GM13977 (cell line): ENCODE measurements around the gene AHR.

Experiments used
- DNase-seq: peaks from one replicate; pipeline ENCODE4 v3.0.0; 2012; ENCODE audit warnings: low spot score
- in situ Hi-C: fragments of 300-500 bp; cut with MboI; formaldehyde crosslinking; loops from one replicate; pipeline ENCODE4 v1.12.0; 2022; ENCODE audit warnings: low sequenced_read_pairs, low pct_unique_long_range_greater_than_20kb, mixed read lengths, inconsistent platforms; ENCODE audit not compliant: unreplicated experiment
- TF ChIP-seq, protein P1 (sequence below): IDR thresholded peaks from 2 replicates; pipeline ENCODE4 v1.5.1; 2012; ENCODE audit warnings: mild to moderate bottlenecking, control low read depth; ENCODE audit not compliant: insufficient read depth; ENCODE audit errors: extremely low read depth, missing control alignments

The AHR gene

DNA sequence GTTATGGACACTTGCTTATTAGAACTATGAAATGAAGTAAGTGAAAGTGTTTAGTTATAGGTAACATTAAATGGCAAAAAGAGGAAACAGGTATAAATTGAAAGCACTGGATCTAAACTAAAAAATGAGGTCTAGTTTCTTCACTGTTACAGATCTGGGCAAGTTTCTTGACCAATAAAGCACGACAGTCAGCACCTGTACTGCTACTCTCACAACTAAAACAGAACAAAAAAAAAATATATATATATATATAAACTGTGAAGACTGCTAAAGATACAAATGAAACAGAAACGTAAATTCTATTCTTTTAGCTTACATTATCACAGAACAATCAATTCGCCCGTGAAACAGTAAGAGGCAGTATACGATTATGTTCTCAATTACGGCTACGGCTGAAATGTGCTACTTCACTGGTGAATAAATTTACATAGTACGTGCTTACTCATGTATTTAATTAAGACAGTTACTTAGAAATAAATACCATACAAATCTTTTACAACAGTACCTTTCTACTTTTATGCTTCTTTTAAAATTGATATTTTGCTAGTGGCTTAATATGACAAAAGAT is 4.2 kb downstream of the AHR start:
- in situ Hi-C loops: loop anchor here (5.0 to 25.0 kb wide), 2 partner anchors 235 to 315 kb away; no protein-coding TSS in a partner anchor
- TF ChIP-seq, protein P1, sequence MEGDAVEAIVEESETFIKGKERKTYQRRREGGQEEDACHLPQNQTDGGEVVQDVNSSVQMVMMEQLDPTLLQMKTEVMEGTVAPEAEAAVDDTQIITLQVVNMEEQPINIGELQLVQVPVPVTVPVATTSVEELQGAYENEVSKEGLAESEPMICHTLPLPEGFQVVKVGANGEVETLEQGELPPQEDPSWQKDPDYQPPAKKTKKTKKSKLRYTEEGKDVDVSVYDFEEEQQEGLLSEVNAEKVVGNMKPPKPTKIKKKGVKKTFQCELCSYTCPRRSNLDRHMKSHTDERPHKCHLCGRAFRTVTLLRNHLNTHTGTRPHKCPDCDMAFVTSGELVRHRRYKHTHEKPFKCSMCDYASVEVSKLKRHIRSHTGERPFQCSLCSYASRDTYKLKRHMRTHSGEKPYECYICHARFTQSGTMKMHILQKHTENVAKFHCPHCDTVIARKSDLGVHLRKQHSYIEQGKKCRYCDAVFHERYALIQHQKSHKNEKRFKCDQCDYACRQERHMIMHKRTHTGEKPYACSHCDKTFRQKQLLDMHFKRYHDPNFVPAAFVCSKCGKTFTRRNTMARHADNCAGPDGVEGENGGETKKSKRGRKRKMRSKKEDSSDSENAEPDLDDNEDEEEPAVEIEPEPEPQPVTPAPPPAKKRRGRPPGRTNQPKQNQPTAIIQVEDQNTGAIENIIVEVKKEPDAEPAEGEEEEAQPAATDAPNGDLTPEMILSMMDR: peak; percentile 50
- DNase-seq: peak; percentile 17

- DNase-seq: no peak
- TF ChIP-seq, protein P1: no peak
- in situ Hi-C loops: loop anchor here (5.0 to 25.0 kb wide), 2 partner anchors 232 to 318 kb away; no protein-coding TSS in a partner anchor
These were observed 6.5 kb downstream of the AHR start for GRCh38 chr7:17304926-17305325.

DNA sequence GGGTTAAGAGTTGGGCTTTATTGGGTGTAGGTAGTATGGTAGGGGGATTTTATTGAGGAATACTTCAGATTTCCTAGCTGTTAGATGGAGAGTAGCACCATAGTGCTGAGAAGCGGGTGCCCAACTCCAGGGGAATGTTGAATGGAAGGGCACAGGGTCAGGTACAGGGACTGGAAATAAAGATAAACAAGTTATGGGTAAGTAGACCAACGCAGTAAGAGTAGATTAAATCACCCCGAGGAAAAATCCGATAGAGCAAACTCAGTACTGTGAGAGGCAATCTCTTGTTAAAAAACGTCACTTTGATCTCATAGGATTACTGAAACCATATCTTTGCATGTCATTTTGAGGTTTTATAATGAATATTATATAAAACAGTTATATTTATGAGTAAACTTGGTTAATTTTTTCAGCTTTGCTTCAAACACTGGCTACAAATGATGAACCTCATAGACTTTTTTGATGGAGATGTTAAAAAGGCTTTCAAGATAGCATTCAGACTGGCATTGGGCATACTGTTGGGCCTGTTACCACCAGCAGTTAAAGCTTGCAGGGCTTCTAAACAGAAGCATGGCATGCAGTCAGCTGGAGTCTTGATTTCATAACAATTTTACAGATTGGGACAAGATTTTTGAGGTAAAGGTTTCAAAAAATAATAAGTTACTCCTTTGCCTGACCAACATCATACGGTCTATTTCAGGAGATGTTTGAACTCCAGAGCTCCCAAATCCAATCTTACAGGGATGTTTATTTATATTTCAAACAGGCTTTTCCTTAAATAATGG is 7.1 kb downstream of the AHR start:
- no peak for DNase-seq
- TF ChIP-seq, protein P1: no peak
- in situ Hi-C loops: loop anchor here (25.0 kb wide), 1 partner anchor 232 kb away; no protein-coding TSS in a partner anchor

DNA sequence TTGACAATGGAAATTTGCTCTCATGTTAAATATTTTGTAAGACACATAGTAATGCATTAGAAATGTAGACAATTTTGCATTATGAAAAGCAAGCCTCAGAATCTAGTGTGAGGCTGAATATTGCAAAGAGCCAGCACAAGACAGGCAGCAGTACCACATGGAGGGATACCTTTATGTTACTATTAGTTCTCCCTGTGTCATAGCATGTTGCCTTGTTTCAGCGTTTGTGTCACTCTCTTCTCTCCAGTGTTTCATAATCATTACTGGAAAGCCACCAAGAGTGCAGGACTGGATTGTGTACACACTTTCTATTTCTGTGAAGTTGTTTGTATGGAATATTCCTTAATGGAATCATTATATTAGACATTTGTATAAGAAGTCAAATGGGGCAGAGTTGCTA is 8.5 kb downstream of the AHR start:
- in situ Hi-C loops: loop anchor here (25.0 kb wide), 1 partner anchor 230 kb away; no protein-coding TSS in a partner anchor
- DNase-seq: no peak
- TF ChIP-seq, protein P1: no peak

DNA sequence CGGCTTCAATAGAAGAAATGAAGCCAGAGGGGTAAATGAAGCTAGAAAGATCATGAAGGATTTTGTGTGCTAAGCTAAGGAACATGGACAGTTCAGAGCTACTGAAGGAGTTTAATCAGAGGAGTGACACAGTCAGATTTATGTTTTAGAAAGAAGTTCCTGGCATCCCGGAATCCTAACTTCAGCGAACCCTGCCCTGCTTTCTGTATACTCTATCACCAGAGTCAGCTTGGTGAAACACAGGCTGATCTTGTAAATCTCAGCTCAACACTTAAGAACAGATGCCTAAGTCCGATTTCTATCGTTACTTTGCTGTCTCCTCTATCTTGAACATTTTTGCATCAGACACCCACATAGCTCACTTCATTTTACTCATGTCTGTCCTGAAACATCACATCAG is 9.1 kb downstream of the AHR start:
- DNase-seq: no peak
- TF ChIP-seq, protein P1: no peak
- in situ Hi-C loops: loop anchor here (25.0 kb wide), 1 partner anchor 230 kb away; no protein-coding TSS in a partner anchor

DNA sequence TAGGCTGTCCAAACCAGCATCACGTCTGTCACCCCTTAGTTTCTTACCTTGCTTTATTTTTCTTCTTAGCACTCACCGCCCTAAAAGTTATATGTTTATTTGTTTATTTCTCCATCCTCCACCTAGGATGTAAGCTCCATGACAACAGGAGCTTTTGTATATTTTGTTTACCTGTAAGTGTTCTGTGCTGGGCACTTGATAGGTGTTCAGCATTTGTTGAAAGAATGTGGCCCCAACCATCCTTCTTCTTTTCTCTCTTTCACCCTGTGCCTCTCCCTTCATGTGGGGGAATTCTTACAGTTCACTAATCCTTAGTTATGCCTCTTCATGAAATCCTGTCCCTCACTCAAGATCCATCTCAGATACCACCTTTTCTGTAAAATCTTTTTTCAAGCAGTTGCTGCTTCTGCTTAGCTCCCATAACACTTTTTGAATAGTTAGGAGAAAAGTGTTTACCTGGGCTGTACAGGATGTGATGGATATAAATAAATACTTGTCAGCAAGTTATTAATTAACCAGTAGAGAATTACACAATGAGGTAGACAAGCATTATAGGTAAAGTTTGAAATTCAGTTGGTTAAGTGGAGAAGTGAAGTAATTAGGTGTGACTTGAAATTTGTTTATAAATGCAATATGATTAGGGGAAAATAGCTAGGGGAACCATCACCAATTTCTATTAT is 9.7 kb downstream of the AHR start:
- TF ChIP-seq, protein P1: no peak
- in situ Hi-C loops: loop anchor here (25.0 kb wide), 1 partner anchor 229 kb away; no protein-coding TSS in a partner anchor
- DNase-seq: no peak
